SK-MEL-5 (cell line): ENCODE results near the gene GDE1. TPM values are rescaled to one million over a fixed set of nuclear protein-coding genes. Genes with fewer than 3 reads are reported as not detected.

Experiments
- DNase-seq: peaks from one replicate; pipeline ENCODE4 v3.0.0-alpha.2; 2016; ENCODE audit warnings: low read depth, low spot score
- in situ Hi-C: cut with HindIII; loops from 2 replicates; pipeline ENCODE4 v1.10.0; 2016; ENCODE audit warnings: low sequenced_read_pairs, high pct_unique_total_duplicates, low pct_unique_long_range_greater_than_20kb
- total RNA-seq: library from RNA; depleted of rRNA; stranded (reverse); fragments of >200 nt; shearing (Covaris generic); gene quantifications from 2 replicates; pipeline ENCODE4 v1.2.3, GENCODE V29; 2014

GDE1 gene
- total RNA-seq, 1 experiment from 2014 or later: 57.5 TPM

- in situ Hi-C loops: no loop called here
- no peak for DNase-seq
These were observed 5.3 kb upstream of the GDE1 start for GRCh38 chr16:19527161-19527560.

- DNase-seq: no peak
- in situ Hi-C loops: no loop called here
These were observed 3.5 kb upstream of the GDE1 start for GRCh38 chr16:19525385-19525723.

DNA sequence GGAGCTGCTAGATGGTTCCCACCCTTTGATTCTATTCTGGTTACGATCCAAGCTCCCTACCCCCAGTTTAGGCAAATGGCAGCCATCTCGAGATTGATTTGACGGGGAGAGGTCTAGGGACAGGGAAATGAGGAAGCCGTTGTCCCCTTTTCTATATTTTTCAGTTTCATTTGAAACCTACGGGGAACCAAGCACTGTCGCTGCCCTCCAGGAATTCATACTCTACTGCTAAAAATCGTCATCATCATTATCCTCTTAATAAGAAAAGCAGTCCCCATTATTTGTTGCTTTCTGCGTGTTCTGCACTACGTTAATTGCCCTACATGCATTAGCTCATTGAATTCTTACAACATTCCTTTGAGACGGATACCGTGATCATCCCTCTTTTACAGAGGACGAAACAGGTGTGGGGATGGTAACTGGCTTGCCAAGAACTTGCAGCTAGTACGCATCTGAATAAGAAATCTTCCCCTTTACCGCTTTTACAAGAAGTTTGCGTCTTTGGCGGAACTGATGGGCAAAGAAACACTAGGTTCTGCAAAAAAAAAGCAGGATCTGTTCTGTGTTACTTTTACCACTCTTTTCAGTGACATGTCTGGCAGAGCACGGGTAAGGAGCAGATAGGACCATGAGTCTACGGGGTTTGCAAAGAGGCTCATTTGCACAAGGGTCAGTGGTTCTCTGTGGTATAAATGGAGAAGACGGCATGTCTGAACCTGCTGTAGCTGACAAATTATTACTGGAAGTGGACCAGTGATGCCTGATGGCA lies 2.9 kb upstream of the GDE1 start:
- in situ Hi-C loops: no loop called here

DNA sequence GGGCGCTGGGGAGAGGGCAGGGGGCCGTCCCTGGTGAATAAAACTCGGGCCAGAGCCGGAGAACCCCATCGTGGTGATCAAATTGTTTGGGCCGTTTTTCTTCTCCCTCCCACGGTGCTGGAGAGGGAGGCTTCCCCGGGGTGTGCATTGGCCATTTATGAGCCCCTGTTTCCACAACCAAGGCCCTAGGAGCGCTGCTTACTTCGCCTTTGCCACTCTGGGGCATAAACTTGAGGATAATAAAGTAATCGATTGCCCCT lies 2.4 kb upstream of the GDE1 start:
- in situ Hi-C loops: no loop called here
- DNase-seq: no peak

More for the DNA sequence above, 2.9 kb upstream of the GDE1 start:
- DNase-seq: no peak

DNA sequence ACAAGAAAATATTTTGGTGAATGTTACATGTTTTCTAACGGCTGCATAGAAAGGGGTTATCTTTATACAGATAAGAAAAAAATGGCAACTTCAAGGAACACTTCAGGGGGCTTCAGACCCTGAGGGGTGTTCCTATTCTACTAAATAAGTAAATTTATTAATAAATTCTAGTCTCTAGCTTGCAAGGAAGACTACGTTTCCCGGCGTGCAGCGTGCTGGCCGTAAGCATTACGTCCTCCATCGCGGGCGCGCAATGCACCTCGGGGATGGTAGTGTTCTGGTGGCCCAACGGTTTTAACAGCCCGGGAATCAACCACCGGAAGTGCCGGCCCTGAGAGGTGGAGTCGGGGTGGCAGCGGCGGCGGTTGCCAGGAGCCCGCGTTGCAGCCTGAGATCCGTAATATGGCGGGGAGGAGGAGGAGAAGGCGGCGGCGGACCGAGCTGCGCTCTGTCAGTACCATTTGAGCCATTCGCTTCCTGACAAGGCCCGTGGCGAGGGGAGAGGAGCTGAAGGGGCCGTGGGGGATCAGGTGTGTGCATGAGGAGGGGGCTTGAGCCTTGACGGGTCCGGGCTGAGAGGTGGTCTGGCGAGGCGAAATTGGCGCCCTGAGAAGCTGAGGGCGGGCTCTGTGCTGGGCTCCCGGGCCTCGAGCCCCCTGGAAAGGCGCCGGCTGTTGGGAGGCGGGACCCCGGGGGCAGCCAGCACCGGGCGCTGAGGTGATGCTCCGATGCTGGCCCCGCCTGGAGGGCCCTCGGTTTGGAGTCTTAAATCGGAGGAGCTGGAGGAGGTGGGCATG lies 1.9 kb upstream of the GDE1 start, which contains the start of gene CCP110:
Gene CCP110 (plus strand): TSS at position 384 of the 797 bp plus-strand sequence. CDS start 3,940 bp downstream, outside the sequence.
- DNase-seq: peak; percentile 95
- in situ Hi-C loops: no loop called here

GRCh38 chr16:19523184-19523558 lies 1.3 kb upstream of the GDE1 start:
- no peak for DNase-seq
- in situ Hi-C loops: no loop called here

DNA sequence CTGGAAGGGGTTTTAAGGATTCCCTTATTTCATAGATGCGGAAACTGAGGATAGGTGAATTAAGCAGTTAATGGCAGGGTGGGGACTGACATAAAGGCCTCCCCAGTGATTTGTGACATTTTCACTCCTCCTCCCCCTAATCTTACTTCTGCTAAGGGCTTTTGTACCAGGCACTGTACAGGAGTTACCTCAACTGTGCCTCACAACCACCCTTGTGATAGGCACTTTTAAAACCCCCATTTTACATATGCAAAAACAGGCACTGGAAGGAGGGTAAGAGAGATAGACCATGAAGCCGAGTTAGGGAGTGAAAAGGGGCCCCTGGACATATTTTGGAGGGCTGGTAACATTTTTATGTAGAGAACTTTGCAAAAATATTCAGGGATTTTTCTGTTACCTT lies 862 bp upstream of the GDE1 start:
- no peak for DNase-seq
- in situ Hi-C loops: no loop called here

DNA sequence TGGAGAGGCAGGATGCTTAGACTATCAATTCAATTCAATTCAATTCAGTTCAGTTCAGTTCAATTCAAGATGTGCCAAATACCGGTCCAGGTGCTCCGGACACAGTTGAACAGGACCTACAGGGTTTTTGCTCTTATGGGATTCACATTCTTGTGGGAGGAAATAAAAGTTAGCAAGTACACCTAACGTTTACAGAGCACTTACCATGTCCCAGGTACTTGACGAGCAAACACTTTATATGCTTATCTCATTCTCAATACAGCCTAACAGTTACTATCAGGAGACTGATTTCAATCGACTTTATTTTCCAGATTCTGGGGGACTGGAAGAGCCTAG lies 467 bp upstream of the GDE1 start:
- in situ Hi-C loops: no loop called here
- no peak for DNase-seq

- no peak for DNase-seq
- in situ Hi-C loops: no loop called here
These were observed 1.0 kb downstream of the GDE1 start for GRCh38 chr16:19520861-19521331.

DNA sequence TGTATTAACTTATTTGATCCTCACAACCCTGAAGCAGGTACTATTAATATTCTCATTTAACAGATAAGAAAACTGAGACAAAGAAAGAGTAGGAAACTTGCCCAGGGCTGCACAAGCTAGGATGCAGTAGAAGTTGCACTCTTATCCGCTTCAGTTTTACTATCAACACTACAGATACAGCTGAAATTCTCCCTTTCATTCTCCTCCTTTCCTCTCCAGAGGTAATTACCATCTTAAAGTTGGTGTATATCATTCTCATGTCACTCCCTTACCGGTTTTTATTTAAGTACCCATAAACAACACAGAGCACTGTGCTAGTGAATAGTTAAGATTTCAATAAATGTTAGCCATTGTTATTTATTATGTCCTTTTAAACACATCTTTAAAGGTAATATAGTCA lies 3.5 kb downstream of the GDE1 start:
- in situ Hi-C loops: no loop called here
- DNase-seq: no peak

- DNase-seq: no peak
- in situ Hi-C loops: no loop called here
These were observed 4.3 kb downstream of the GDE1 start for GRCh38 chr16:19517424-19518089.

- no peak for DNase-seq
- in situ Hi-C loops: no loop called here
These were observed 6.1 kb downstream of the GDE1 start for GRCh38 chr16:19515757-19516156.

- DNase-seq: no peak
- in situ Hi-C loops: no loop called here
These were observed 8.4 kb downstream of the GDE1 start for GRCh38 chr16:19513377-19514053.

DNA sequence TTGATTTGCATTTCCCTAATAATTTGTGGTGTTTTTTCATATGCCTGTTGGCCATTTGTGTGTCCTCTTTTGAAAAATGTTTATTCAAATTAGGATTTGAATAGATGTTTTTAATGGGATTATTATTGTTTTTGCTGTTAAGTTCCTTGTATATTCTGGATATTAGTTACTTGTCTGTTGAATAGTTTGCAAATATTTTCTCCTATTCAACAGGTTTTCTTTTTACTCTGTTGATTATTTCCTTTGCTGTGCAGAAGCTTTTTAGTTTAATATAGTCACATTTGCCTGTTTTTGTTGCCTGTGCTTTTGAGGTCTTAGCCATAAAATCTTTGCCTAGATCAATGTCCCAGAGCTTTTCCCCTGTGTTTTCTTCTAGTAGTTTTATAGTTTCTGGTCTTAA lies 9.6 kb downstream of the GDE1 start:
- no peak for DNase-seq
- in situ Hi-C loops: no loop called here

- in situ Hi-C loops: no loop called here
- peak; percentile 43 for DNase-seq
These were observed 14.0 kb downstream of the GDE1 start for GRCh38 chr16:19507867-19508266.

GRCh38 chr16:19506965-19507364 lies 14.9 kb downstream of the GDE1 start:
- in situ Hi-C loops: no loop called here
- no peak for DNase-seq

DNA sequence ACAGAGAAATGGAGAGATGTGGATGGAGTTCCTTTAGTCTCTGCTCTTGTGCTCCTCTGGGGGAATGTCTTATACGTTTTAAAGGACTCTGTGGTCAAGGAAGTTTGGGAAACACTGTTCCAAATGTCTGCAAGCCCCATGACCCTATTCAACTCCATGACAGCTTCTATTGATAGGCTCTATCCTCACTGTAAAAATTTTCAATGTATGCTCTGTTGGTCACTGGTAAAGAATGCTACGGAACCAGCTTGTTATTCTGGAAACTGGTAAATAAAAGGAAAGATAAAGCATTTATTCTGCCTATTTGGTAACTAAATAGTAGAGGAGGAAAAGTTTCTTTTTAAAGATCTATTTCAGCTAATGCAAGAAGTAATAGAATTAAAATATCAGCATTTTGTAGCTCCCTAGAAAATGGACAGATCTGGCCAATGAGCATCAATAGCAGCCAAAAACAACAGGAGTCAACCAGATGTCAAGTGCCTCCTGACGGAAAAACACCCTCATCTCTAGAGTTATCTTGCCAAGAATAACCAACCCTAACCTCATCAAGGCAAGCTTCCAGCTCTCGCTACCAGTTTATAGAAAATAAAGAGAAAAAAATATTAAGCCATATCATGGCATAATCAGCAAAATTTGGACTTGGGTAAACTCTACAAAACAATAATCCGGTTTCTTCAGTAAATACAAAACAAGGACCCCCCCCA lies 16.1 kb downstream of the GDE1 start:
- DNase-seq: no peak
- in situ Hi-C loops: no loop called here
